Breast epithelium (tissue), 4 donors: ENCODE data around the gene CFAP251. TPM values are rescaled to one million over a fixed set of nuclear protein-coding genes. Genes with fewer than 3 reads are reported as not detected.

Experiments used
- DNase-seq, 2 donors: peaks; one replicate each; pipeline ENCODE4 v3.0.0-alpha.2; 2019; ENCODE audit warnings: low spot score in 2 of 2
- H3K27ac ChIP-seq, 2 donors: fragments of 200-600 bp; sonication (generic) in 1 of 2; one replicate each; pipeline ENCODE4 v1.5.1; 2016 to 2019; ENCODE audit warnings: mild to moderate bottlenecking in 1 of 2
- H3K27me3 ChIP-seq, 2 donors: fragments of 200-600 bp; sonication (generic) in 1 of 2; one replicate each; pipeline versions ENCODE4 v1.5.1 to v1.6.0; 2017 to 2019; ENCODE audit warnings: control low read depth in 1 of 2, mild to moderate bottlenecking in 1 of 2
- H3K36me3 ChIP-seq: fragments of 200-600 bp; one replicate; pipeline ENCODE4 v1.5.1; 2019
- H3K4me1 ChIP-seq, 2 donors: fragments of 200-600 bp; sonication (generic); one replicate each; pipeline ENCODE4 v1.5.1; 2016 to 2019; ENCODE audit warnings: control low read depth in 1 of 2
- H3K4me3 ChIP-seq, 3 donors: fragments of 200-600 bp; sonication (generic); 1 replicate in 2 of 3; 2 replicates in 1 of 3; pipeline ENCODE4 v1.5.1; 2016 to 2019; ENCODE audit warnings: mild to moderate bottlenecking in 3 of 3, moderate library complexity in 2 of 3
- H3K9me3 ChIP-seq, 2 donors: fragments of 200-600 bp; sonication (generic) in 1 of 2; one replicate each; pipeline ENCODE4 v1.5.1; 2016 to 2019; ENCODE audit warnings: control low read depth in 1 of 2
- POLR2A ChIP-seq: fragments of 450-650 bp; IDR thresholded peaks from one replicate; pipeline ENCODE4 v1.6.1; 2016; ENCODE audit warnings: antibody characterized with exemption, mild to moderate bottlenecking, moderate library complexity
- POLR2AphosphoS5 ChIP-seq, 3 donors: sonication (generic); formaldehyde crosslinking; IDR thresholded peaks; one replicate each; pipeline ENCODE4 v1.6.1; 2017; ENCODE audit warnings: antibody characterized with exemption in 3 of 3
- intact Hi-C: fragments of 100-400 bp; cut with DNase I; formaldehyde crosslinking; loops from one replicate; pipeline ENCODE4 v1.15.1; 2023; ENCODE audit warnings: low total_unique reads
- total RNA-seq, 3 donors: library from RNA; depleted of rRNA; stranded (reverse); fragments of >200 nt; gene quantifications; one replicate each; pipeline ENCODE4 v1.1.0, GENCODE V29; 2016
- TF ChIP-seq, protein P1 (sequence below), 3 donors: fragments of 450-650 bp; IDR thresholded peaks; one replicate each; pipeline ENCODE4 v1.5.1; 2016 to 2017; ENCODE audit warnings: antibody characterized with exemption in 3 of 3, mild to moderate bottlenecking in 3 of 3, moderate library complexity in 3 of 3

The CFAP251 gene
- total RNA-seq, 3 donors from 2014 or later, result 4.8 to 8.2 (median 6.7) TPM

DNA sequence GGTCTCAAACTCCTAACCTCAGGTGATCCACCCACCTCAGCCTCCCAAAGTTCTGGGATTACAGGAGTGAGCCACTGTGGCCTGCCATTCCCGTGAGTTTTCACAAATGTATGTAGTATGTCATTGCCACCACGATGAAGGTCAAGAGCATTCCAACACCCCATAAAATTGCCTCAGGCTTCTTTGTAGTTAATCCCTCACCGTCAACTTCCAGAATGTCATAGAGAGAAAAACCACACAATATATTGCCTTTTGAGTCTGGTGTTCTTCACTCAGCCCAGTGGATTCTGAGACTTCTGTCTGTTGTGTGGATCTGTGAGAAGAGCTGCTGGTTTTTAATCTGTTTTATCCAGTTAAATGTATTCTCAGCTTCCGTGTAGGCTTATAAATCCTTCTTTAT lies 12.6 kb upstream of the CFAP251 start:
- DNase-seq, result no peak
- Histone ChIP-seq H3K4me3 (no peak overlapping the region), H3K27ac (no peak overlapping the region), H3K4me1 (no peaks in the 10 kb centered on the region), H3K36me3 (no peaks in the 10 kb centered on the region), H3K27me3 (no peaks in the 10 kb centered on the region), H3K9me3 (no peaks in the 10 kb centered on the region)
- intact Hi-C loops, result no loop called here
- no peak for TF ChIP-seq POLR2A
- TF ChIP-seq, protein P1, sequence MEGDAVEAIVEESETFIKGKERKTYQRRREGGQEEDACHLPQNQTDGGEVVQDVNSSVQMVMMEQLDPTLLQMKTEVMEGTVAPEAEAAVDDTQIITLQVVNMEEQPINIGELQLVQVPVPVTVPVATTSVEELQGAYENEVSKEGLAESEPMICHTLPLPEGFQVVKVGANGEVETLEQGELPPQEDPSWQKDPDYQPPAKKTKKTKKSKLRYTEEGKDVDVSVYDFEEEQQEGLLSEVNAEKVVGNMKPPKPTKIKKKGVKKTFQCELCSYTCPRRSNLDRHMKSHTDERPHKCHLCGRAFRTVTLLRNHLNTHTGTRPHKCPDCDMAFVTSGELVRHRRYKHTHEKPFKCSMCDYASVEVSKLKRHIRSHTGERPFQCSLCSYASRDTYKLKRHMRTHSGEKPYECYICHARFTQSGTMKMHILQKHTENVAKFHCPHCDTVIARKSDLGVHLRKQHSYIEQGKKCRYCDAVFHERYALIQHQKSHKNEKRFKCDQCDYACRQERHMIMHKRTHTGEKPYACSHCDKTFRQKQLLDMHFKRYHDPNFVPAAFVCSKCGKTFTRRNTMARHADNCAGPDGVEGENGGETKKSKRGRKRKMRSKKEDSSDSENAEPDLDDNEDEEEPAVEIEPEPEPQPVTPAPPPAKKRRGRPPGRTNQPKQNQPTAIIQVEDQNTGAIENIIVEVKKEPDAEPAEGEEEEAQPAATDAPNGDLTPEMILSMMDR (IDR thresholded peaks at IDR 0.05), result no peak
- no peak for TF ChIP-seq POLR2AphosphoS5 (IDR thresholded peaks at IDR 0.05)

DNA sequence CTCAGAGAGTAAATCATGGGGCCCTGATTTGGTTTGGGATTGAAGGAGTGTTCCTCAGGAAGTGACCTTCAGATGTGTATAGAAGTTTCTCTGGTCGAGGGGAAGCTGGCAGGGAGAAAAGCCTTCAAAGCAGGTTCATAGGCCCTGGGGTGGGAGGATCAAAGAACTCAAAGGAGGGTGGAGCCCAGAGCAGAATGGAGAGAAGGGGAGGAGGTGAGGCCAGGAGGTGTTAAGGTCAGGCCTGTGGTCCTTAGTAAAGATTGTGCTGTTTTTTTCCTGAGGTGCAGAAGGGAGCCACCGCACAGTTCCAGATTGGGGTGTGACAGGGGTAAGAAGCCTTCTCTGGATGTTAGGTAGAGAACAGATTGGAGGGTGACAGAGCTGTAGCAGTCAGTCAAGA lies 9.7 kb upstream of the CFAP251 start:
- H3K4me3 ChIP-seq, result no peak overlapping the region
- H3K36me3 ChIP-seq, result no peaks in the 10 kb centered on the region
- TF ChIP-seq, protein P1 (IDR thresholded peaks at IDR 0.05), result no peak
- TF ChIP-seq POLR2AphosphoS5 (IDR thresholded peaks at IDR 0.05), result no peak
- no peak for TF ChIP-seq POLR2A
- H3K4me1 ChIP-seq, result no peaks in the 10 kb centered on the region
- no peaks in the 10 kb centered on the region for H3K9me3 ChIP-seq
- intact Hi-C loops, result no loop called here
- no peaks in the 10 kb centered on the region for H3K27me3 ChIP-seq
- no peak overlapping the region for H3K27ac ChIP-seq
- no peak for DNase-seq

DNA sequence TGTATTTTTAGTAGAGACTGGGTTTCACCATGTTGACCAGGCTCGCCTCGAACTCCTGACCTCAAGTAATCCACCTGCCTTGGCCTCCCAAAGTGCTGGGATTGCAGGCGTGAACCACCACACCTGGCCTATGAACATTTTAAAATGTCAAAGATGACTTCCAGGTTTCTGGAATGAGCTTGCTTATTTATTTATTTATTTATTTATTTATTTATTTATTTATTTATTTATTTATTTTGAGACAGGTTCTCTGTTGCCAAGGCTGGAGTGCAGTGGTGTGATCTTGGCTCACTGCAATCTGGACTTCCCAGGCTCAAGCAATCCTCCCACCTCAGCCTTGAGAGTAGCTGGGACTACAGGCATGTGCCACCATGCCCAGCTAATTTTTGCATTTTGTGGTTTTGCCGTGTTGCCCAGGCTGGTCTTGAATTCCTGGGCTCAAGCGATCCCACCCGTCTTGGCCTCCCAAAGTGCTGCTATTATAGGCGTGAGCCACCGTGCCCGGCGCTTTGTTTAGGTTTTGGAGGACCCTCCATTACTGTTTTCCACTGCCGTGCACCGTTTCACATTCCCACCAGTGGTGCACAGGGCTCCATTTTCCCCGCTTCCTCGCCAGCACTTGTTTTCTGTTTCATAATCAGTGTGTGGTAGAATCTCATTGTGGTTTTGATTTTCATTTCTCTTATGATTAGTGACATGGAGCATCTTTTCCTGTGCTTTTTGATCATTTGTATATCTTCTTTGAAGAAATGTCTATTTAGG lies 6.4 kb upstream of the CFAP251 start:
- Histone ChIP-seq H3K36me3 (no peaks in the 10 kb centered on the region), H3K9me3 (no peaks in the 10 kb centered on the region), H3K4me3 (no peak overlapping the region), H3K4me1 (no peaks in the 10 kb centered on the region), H3K27me3 (no peaks in the 10 kb centered on the region), H3K27ac (no peak overlapping the region)
- TF ChIP-seq POLR2A (no peak), POLR2AphosphoS5 (IDR thresholded peaks at IDR 0.05) (no peak)
- TF ChIP-seq, protein P1 (IDR thresholded peaks at IDR 0.05), result no peak
- DNase-seq, result no peak
- intact Hi-C loops, result loop anchor here (10.0 kb wide), 1 partner anchor 1657 kb away; no protein-coding TSS in a partner anchor

DNA sequence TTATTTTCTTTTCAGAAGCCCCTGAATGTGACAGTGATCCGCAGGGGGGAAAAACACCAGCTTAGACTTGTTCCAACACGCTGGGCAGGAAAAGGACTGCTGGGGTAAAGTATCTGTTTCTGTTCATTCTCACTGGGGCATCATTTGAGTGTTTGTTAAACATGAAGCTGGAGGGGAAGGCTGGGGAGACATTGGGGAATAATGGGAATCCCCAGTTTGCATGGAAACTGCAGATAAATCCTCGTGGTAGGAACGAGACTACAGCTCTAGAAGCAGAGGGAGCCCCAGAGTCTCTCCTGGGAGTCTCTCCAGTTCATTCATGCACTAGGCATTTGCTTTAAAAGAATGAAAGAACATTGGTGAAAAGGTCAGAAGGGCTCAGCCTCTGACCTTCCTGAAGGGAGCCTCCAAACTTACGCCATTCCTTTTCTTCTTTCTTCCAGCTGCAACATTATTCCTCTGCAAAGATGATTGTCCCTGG lies 2.5 kb upstream of the CFAP251 start:
- Histone ChIP-seq H3K9me3 (no peaks in the 10 kb centered on the region), H3K27me3 (no peaks in the 10 kb centered on the region), H3K36me3 (no peaks in the 10 kb centered on the region), H3K27ac (no peak overlapping the region), H3K4me3 (no peak overlapping the region), H3K4me1 (peaks cover 0 to 5% of the 10 kb centered on the region in 2 donors)
- DNase-seq, result no peak
- TF ChIP-seq, protein P1 (IDR thresholded peaks at IDR 0.05), result no peak
- TF ChIP-seq POLR2AphosphoS5 (IDR thresholded peaks at IDR 0.05), result no peak
- TF ChIP-seq POLR2A, result no peak
- intact Hi-C loops, result loop anchor here (10.0 kb wide), 1 partner anchor 1661 kb away; no protein-coding TSS in a partner anchor

DNA sequence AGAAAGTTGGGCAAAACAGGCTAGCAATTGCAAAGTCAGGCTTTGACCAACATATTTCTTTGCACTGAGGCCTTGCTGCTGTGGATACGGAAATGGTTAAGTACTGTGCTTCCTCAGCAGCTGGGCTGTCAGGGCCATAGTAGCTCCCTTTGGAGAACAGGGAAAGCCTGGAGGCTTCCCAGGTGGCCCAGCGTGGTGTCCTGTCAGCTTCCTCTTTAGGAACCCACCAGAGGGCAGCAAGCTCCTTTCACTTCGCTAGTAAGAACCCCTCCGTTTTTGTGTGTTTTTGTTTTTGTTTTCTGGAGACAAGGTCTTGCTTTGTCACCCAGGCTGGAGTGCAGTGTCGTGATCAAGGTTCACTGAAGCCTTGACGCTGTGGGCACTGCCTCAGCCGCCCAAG lies 1.7 kb upstream of the CFAP251 start:
- Histone ChIP-seq H3K9me3 (no peaks in the 10 kb centered on the region), H3K4me1 (peaks cover 0 to 5% of the 10 kb centered on the region in 2 donors), H3K27ac (peak overlapping the region in 1 of 2 donors; percentile 33), H3K36me3 (no peaks in the 10 kb centered on the region), H3K4me3 (no peak overlapping the region), H3K27me3 (no peaks in the 10 kb centered on the region)
- DNase-seq, result no peak
- intact Hi-C loops, result loop anchor here (10.0 kb wide), 1 partner anchor 1662 kb away; no protein-coding TSS in a partner anchor
- TF ChIP-seq POLR2A, result no peak
- TF ChIP-seq, protein P1 (IDR thresholded peaks at IDR 0.05), result no peak
